GM18951 (cell line): Measurements from ENCODE around the gene NFATC1.

Source experiments
- POLR2A ChIP-seq: IDR thresholded peaks from 4 replicates; pipeline ENCODE4 v1.6.1; 2011; ENCODE audit warnings: mild to moderate bottlenecking; ENCODE audit not compliant: insufficient read length, insufficient read depth; ENCODE audit errors: extremely low read depth
- in situ Hi-C: fragments of 300-500 bp; cut with MboI; formaldehyde crosslinking; loops from one replicate; pipeline ENCODE4 v1.12.0; 2022; ENCODE audit warnings: low sequenced_read_pairs, mixed read lengths, inconsistent platforms; ENCODE audit not compliant: unreplicated experiment

Gene NFATC1

DNA sequence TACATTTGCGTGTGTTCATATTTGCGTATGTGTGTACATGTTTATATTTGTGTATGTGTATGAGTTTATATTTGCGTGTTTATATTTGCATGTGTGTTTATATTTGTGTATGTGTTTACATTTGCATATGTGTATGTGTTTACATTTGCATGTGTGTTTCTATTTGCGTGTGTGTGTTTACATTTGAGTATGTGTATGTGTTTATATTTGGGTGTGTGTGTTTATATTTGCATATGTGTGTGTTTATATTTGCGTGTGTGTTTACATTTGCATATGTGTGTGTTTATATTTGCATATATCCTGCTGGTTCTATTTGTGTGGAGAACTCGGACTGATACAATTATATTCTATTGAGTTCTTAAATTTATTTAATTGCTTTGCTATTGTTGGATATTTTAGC is 168.7 kb downstream of the NFATC1 start:
- in situ Hi-C loops, result no loop called here
- TF ChIP-seq POLR2A, result no peak

DNA sequence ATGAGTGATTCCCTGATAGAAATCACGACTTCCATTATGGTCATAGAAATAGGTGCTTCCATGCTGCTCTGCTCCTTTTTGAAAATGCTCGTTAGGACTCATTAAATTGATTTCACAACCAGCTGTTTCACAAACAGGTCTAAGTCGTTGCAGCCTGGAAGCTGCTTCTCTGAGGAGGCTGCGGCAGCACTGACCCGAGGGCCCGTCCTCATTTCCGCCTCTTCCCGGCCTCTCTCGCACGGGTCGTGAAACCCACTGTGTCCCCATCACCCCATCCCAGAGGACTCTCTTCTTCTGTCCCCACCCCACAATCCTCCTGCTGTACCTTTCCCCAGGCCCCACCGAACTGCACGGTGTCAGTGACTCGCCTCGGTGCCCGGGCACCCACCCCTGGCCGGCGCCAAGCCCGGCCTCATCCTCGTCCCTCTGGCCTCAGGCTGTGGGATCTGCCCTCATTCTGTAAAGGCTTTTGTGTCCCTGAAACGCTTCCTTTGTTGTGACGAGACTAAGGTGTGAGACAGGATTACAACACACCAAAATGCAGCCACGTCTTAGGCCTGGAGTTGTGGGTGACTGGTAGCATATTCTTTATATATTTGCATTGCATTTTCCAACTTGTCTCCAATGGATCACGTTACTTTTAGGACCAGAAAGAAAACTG is 171.2 kb downstream of the NFATC1 start:
- in situ Hi-C loops, result no loop called here

DNA sequence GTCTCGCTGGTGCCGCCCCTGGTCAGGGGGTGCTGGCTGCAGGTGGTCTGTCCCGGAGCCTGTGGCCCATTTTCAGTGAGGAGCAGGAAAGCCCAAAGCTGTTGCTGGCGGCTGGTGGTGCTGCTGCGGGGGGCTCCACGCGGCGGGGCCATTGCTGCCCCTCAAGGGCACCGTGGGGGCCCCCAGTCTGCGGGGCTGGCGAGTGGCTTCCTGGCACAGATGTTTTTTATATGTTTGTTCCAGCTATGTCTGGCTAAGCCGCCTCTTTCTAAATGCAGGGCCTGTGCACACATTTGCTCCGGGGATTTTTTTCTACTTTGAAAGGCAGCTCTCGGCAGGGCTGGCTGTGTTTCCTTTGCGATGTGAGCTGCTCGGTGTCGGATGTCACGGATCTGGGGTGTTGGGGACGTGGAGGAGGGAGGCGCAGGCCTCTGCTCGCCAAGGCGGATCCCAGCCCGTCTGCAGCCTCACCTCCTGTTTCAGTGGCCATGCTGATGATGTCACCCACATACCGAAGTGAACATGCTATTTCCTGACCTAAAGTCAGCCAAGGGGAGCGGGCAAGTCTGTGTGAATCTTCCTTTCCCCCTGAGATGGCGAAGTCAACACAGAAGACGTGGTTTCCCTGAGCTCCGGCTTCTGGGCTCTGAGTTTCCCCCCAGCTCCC is 171.9 kb downstream of the NFATC1 start:
- in situ Hi-C loops, result no loop called here
- TF ChIP-seq POLR2A, result no peak

More for the DNA sequence above, 171.2 kb downstream of the NFATC1 start:
- TF ChIP-seq POLR2A, result no peak

DNA sequence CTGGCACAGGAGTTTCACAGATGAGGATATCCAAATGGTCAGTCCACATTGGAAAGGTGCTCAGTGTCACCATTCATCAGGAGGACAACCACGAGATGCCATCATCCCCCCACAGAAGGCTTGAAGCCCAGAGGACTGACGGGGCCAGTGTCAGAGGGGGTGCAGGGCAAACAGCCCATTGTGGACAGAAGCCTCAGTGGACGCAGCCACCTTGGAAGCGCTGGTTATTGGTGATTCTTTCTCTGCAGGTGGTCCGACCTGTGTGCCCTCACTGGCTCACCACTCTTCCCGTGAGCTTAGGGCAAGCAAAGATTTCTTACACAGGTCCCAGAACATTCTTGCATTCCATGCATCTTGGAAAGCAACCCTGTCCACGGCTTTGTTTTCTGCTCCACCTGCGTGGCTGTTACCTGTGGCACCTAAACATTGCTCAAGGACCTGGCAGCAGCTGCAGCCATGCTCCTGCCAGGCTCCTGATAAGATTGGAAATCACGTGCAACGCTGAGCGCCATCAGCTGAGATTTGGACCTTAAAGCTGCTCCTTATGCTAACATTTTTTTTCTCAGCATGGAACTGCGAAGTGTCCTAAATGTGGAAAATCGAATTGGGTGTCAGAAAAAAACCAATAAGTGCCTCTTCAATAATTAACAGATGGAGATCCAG is 172.9 kb downstream of the NFATC1 start:
- in situ Hi-C loops, result no loop called here

DNA sequence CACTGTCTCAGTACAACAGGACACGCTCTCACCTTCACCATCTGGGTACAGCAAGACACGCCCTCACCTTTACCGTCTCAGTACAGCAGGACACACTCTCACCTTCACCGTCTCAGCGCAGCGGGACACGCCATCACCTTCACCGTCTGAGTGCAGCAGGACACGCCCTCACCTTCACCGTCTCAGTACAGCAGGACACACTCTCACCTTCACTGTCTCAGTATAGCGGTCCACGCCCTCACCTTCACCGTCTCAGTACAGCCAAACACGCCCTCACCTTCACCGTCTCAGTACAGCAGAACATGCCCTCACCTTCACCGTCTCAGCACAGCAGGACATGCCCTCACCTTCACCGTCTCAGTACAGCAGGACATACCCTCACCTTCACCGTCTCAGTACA is 174.0 kb downstream of the NFATC1 start:
- TF ChIP-seq POLR2A, result no peak

More for the DNA sequence above, 172.9 kb downstream of the NFATC1 start:
- no peak for TF ChIP-seq POLR2A

DNA sequence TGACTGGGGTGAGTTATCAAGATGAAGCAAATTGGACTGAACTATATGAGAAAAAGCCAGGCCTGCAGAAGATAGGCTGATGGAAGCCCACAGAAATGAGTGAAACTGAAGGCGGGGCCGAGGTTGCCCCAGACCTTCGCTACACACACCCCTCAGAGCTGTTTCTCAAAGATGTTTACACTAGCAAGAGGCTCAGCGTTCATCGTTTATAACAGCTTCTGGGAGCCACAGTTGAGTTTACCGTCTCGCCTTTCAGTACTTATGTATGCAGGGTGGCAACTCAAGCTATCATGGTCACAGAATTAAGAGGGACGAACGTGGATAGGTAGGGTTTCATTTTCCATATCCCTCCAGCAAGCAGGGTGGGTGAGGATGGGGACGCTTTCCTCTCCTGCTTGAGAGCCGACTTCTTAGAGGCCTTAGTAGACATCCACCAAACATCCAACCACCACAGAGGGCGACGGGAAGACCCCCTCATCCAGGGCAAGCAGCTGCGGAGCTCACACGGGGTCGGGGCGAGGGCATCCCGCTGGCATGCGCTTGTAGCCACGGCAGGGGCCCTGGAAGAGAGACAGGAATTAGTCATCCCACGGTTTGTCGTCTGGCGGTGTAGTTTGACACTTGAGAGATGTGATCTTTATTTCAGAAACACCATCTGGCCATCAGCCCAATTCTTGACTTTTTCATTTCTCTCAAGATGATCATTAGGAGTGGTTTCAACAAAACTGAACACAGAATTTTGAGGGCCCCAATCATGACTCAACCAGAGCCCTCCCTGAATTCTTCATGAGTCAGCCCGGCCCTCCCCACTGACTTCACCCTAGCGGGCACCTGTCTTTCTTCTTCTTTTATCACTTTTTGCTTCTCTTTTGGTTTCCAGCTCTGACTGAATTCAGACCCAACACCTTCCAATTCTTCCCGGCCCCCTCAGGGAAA is 174.8 kb downstream of the NFATC1 start:
- in situ Hi-C loops, result no loop called here
- TF ChIP-seq POLR2A, result no peak

More for the DNA sequence above, 174.0 kb downstream of the NFATC1 start:
- in situ Hi-C loops, result no loop called here

DNA sequence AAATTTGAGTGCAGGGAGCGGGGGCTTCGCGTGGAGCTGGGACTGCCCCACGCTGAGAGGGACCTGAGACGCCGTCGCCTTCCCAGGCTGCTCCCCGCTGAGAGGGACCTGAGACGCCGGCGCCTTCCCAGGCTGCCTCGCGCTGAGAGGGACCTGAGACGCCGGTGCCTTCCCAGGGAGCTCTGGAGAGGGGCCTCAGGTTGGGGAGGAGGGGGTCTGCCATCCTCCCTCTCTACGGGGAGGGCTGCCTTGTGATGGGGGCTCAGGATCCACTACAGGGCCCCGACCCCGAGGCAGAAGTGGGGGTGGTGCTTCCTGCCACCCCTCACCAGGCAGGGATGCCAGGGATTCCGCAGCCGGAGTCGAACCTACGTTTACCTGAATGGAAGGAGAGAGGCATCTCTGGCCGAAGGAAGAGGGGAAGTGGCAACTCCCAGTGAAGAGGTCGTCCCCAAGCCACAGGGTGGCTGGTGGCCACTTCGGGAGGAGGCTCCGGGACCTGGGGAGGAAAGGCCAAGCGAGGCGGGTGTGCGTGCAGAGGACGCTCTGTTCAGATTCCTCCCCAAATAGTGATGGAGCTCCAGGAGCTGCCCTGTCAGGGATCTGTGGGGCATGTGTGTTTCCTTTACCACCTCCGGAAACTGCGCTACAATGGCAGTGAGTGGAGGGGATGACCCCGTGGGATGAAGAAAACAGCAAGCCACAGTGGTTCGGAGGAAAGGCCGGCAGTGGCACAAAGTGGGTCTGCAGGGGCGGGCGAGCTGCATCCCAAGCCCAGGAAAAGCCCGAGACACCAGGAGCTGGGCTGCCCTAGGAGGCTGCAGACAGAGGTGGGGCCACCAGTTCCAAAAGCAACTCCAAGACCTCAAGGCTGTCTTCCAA is 175.7 kb downstream of the NFATC1 start:
- no peak for TF ChIP-seq POLR2A
- in situ Hi-C loops, result no loop called here

DNA sequence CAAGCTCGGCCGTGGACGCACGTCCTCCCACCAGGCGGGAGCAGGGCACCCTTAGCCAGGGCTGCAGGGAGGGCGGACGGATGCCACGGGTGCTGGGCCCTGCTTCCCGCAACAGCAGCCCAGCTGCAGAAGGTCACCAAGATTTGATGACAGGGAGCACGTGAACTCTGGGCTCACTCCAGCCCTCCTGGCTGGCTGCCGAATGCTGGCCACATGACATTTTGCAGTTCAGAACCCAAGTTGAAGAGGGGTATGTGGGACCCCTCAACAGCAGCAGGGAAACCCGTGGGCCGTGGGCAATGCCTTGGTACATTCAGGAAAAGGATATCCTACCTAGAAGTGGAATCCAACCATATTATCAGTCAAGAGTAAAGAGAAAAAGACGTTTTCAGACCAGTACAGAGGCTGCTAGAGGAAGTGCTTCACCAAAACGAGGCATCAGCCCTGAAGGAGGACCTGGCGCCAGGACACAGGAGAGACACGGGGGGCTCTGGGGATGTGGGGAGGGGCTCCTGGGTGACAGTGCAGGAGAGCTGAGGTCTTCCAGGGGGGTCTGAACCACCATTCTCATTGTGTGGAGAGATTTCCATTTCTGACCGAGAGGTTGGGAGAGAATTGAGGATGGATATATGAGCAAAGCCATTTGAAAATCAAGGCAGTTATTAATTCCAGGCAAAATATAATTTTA is 176.5 kb downstream of the NFATC1 start:
- no peak for TF ChIP-seq POLR2A

DNA sequence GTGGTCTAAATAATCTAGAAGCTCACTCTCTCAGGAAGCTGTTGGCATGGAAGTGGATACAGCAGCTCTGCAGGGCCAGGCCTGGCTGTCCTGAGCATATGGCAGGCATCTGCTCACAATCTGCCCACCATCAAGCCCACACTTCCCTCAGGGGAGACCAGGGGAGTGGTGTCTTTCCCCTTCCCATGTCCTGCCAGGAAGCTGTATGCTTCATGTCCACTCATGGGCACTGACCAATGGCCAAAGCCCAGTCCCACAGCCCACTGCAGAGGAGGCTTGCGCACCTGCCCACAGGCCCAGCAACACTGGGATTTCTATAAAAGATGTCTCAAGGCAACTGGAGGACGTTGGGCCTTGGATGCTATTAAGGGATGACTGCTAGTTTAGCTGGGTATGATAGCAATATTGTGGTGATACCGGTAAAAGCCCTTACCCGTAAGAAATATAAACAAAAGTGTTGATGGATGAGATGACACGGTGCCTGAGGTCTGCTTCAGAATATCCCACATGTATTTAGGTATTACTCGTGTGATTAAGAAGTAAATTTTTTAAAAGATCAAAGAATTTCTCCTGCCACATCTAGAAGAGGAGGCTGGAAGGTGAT is 177.2 kb downstream of the NFATC1 start:
- no peak for TF ChIP-seq POLR2A

More for the DNA sequence above, 176.5 kb downstream of the NFATC1 start:
- in situ Hi-C loops, result no loop called here

DNA sequence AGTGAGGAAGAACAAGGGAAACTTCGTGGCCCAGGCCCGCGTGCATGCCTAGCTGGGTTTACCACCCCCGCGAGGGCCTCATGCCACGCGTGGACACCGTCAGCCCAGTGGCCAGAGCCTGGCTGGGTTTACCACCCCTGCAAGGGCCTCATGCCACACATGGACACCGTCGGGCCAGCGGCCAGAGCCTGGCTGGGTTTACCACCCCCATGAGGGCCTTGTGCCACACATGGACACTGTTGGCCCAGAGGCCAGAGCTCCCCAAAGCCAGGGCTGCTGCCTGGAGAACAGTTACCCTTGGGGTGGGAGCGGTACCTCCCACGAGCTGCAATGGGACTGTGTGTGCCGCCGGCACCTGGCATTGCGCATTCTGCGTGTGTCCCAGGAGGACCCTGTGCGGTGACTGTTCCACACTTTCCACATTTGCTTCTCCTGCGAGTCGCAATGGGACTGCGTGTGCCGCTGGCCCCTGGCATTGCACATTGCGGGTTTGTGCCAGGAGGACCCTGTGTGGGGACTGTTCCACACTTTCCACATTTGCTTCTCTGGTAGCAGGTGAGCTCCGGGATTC is 178.3 kb downstream of the NFATC1 start:
- no peak for TF ChIP-seq POLR2A
- in situ Hi-C loops, result no loop called here

More for the DNA sequence above, 177.2 kb downstream of the NFATC1 start:
- in situ Hi-C loops, result no loop called here
